Neutrophil (primary cell): ENCODE results near the gene ORAI3.
A peak's percentile ranks its signal among the peaks of the same experiment; 100 is the strongest.

Source experiments
- H3K27ac ChIP-seq: fragments of 200-600 bp; sonication (generic); 2 replicates; pipeline ENCODE4 v1.5.1; 2016; ENCODE audit warnings: mild to moderate bottlenecking, moderate library complexity
- H3K27me3 ChIP-seq: fragments of 200-600 bp; sonication (generic); 2 replicates; pipeline ENCODE4 v1.6.0; 2016; ENCODE audit warnings: mild to moderate bottlenecking
- H3K36me3 ChIP-seq: fragments of 200-600 bp; sonication (generic); 2 replicates; pipeline ENCODE4 v1.5.1; 2017
- H3K4me1 ChIP-seq, 2 experiments: fragments of 200-600 bp in 1 of 2; sonication (generic) in 1 of 2; 1 replicate in 1 of 2; 2 replicates in 1 of 2; pipeline versions ENCODE4 v1.5.1 to v1.6.1; 2013 to 2016; ENCODE audit warnings: low read depth in 1 of 2, low read length in 1 of 2, mild to moderate bottlenecking in 1 of 2, moderate library complexity in 1 of 2; ENCODE audit not compliant: control insufficient read depth in 1 of 2, insufficient read depth in 1 of 2
- H3K4me3 ChIP-seq, 2 experiments: fragments of 200-600 bp in 1 of 2; sonication (generic) in 1 of 2; 1 replicate in 1 of 2; 2 replicates in 1 of 2; pipeline ENCODE4 v1.5.1; 2013 to 2016; ENCODE audit warnings: low read depth in 1 of 2, low read length in 1 of 2, mild to moderate bottlenecking in 1 of 2, moderate library complexity in 1 of 2
- H3K9me3 ChIP-seq: fragments of 200-600 bp; sonication (generic); 2 replicates; pipeline ENCODE4 v1.5.1; 2016
- TF ChIP-seq, protein P1 (sequence below): fragments of 200-600 bp; sonication (generic); IDR thresholded peaks from 2 replicates; pipeline ENCODE4 v1.5.1; 2016; ENCODE audit warnings: antibody characterized with exemption

The ORAI3 gene

DNA sequence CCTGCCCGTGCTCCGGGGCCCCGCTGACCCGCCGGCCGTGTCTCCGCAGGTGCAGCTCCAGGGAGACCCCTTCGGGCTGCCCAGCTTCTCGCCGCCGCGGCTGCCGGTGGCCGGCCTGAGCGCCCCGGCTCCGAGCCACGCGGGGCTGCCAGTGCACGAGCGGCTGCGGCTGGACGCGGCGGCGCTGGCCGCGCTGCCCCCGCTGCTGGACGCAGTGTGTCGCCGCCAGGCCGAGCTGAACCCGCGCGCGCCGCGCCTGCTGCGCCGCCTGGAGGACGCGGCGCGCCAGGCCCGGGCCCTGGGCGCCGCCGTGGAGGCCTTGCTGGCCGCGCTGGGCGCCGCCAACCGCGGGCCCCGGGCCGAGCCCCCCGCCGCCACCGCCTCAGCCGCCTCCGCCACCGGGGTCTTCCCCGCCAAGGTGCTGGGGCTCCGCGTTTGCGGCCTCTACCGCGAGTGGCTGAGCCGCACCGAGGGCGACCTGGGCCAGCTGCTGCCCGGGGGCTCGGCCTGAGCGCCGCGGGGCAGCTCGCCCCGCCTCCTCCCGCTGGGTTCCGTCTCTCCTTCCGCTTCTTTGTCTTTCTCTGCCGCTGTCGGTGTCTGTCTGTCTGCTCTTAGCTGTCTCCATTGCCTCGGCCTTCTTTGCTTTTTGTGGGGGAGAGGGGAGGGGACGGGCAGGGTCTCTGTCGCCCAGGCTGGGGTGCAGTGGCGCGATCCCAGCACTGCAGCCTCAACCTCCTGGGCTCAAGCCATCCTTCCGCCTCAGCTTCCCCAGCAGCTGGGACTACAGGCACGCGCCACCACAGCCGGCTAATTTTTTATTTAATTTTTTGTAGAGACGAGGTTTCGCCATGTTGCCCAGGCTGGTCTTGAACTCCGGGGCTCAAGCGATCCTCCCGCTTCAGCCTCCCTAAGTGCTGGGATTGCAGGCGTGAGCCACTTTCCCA is 46.6 kb upstream of the ORAI3 start:
- Histone ChIP-seq H3K4me1 (peaks cover 46 to 47% of the 10 kb centered on the region in 2 experiments), H3K27ac (peak overlapping the region; percentile 89), H3K36me3 (no peaks in the 10 kb centered on the region), H3K27me3 (no peaks in the 10 kb centered on the region), H3K4me3 (peak overlapping the region; percentile 68 to 74), H3K9me3 (no peaks in the 10 kb centered on the region)
- TF ChIP-seq, protein P1, sequence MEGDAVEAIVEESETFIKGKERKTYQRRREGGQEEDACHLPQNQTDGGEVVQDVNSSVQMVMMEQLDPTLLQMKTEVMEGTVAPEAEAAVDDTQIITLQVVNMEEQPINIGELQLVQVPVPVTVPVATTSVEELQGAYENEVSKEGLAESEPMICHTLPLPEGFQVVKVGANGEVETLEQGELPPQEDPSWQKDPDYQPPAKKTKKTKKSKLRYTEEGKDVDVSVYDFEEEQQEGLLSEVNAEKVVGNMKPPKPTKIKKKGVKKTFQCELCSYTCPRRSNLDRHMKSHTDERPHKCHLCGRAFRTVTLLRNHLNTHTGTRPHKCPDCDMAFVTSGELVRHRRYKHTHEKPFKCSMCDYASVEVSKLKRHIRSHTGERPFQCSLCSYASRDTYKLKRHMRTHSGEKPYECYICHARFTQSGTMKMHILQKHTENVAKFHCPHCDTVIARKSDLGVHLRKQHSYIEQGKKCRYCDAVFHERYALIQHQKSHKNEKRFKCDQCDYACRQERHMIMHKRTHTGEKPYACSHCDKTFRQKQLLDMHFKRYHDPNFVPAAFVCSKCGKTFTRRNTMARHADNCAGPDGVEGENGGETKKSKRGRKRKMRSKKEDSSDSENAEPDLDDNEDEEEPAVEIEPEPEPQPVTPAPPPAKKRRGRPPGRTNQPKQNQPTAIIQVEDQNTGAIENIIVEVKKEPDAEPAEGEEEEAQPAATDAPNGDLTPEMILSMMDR, result peak; percentile 43

DNA sequence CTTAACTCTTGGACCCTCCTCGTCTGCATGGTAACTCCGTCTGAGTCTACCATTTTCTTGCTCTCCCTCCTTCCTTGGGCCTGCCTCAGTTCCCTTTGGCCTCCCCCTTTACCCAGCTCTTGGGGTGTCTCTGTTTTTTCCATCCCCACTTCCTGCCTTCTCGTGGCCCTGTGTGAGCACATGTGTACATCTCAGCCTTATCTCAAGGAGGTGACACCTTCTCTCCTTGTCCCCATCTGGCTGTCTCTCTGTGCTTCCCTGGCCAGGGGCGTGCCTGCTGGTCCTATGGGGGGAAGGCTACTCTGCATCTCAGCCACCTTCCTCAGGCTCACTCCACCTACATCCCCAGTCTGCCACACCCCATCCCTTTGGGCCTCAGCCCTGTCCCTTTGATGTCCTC is 45.9 kb upstream of the ORAI3 start:
- Histone ChIP-seq H3K27ac (peak overlapping the region; percentile 89), H3K27me3 (no peaks in the 10 kb centered on the region), H3K4me3 (peak overlapping the region; percentile 68 to 74), H3K9me3 (no peaks in the 10 kb centered on the region), H3K4me1 (peaks cover 43% of the 10 kb centered on the region in 2 experiments), H3K36me3 (no peaks in the 10 kb centered on the region)
- TF ChIP-seq, protein P1, result no peak

DNA sequence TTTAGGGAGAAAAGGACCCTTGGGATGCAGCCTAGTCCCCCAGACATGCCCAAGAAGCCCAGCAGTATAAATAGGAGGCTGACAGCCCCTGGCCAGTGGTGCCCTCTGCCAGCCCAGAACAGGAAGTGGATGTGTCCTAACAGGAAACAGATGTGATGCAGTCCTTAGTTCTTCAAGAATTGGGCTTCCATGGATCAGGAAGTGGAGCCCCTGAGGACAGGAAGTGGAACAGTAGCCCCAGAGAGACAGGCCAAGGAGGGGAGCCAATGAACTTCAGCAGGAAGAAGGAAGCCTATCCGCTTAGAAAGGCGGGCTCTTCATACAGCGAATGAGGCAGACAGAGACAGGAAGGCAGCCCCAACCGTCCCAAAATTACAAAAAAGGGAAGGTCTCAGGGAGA is 45.3 kb upstream of the ORAI3 start:
- Histone ChIP-seq H3K4me3 (peak overlapping the region; percentile 13 to 68), H3K27me3 (no peaks in the 10 kb centered on the region), H3K9me3 (no peaks in the 10 kb centered on the region), H3K36me3 (no peaks in the 10 kb centered on the region), H3K4me1 (peaks cover 43% of the 10 kb centered on the region in 2 experiments), H3K27ac (peak overlapping the region; percentile 89)
- TF ChIP-seq, protein P1, result no peak

DNA sequence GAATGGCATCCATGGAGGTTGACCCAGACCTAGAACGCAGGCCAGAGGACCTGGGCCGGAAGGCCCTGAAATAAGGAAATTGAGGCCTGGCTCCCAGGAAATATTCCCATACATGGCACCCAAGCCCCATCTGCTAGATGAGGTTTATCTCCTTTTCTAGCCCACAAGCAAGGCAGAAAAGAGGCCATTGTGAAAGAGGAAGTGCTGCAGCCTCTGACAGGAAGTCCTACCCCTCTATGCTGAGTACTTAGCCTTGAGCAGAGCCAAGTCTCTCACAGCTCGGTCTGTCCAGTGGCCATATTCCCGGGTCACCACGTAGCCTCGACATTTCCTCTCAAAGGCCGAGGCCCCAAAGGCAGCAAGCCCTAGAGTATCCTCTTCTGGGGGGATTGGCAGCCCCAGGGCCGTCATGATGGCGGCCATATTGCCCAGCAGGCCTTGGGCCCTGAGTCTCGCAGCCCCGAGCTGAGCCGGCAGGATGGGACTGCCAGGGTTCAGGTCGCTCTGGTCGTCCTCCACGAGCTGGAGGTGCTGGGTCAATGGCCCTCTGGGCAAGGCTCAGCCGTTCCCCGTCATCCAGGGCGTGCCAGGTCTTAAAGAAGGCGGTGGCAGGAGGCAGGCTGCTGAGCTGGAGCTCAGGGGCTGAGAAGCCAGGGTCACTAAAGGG is 44.6 kb upstream of the ORAI3 start:
- Histone ChIP-seq H3K27ac (peak overlapping the region; percentile 89), H3K36me3 (no peaks in the 10 kb centered on the region), H3K4me3 (peak overlapping the region; percentile 13 to 68), H3K9me3 (no peaks in the 10 kb centered on the region), H3K27me3 (no peaks in the 10 kb centered on the region), H3K4me1 (peaks cover 43% of the 10 kb centered on the region in 2 experiments)
- TF ChIP-seq, protein P1, result no peak

DNA sequence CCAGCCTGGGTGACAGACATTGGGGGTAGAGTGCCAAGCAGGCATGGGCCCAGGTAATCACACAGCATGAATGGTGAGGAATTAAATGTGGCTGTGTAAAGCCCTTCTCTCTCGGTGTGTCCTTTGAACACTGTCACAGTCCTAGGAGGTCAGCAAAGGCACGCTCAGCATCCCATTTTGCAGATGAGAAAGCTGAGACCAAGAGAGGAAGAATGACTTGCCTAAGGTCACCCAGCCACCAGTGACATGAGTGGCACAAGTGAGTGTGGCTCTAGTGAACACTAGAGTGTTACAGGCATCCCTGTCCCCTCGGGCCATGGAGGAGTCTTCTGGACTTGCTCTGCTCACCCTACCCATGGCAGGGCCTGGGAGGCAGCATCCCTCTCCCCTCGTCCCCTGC is 41.8 kb upstream of the ORAI3 start:
- Histone ChIP-seq H3K9me3 (no peaks in the 10 kb centered on the region), H3K4me3 (no peak overlapping the region)
- TF ChIP-seq, protein P1, result no peak

More for the DNA sequence above, 41.8 kb upstream of the ORAI3 start:
- Histone ChIP-seq H3K27me3 (no peaks in the 10 kb centered on the region), H3K4me1 (peaks cover 31 to 33% of the 10 kb centered on the region in 2 experiments), H3K36me3 (no peaks in the 10 kb centered on the region), H3K27ac (no peak overlapping the region)
